Transverse colon (tissue), 4 donors: ENCODE measurements around the gene C1QL2. TPM values are rescaled to one million over a fixed set of nuclear protein-coding genes. Genes with fewer than 3 reads are reported as not detected.

Experiments used
- DNase-seq: peaks from one replicate; pipeline ENCODE4 v3.0.0-alpha.2; 2019
- H3K27ac ChIP-seq, 4 donors: fragments of 200-600 bp; sonication (generic); 2 replicates each; pipeline ENCODE4 v1.5.1; 2016 to 2018; ENCODE audit warnings: inconsistent platforms in 4 of 4
- H3K27me3 ChIP-seq: fragments of 200-600 bp; sonication (generic); 2 replicates; pipeline ENCODE4 v1.5.1; 2017; ENCODE audit warnings: inconsistent platforms
- H3K36me3 ChIP-seq, 4 donors: fragments of 200-600 bp; sonication (generic); 2 replicates each; pipeline ENCODE4 v1.5.1; 2017 to 2019; ENCODE audit warnings: inconsistent platforms in 4 of 4
- H3K4me1 ChIP-seq, 4 donors: fragments of 200-600 bp; sonication (generic); 2 replicates each; pipeline ENCODE4 v1.5.1; 2017 to 2020; ENCODE audit warnings: inconsistent platforms in 4 of 4
- H3K4me3 ChIP-seq, 4 donors: fragments of 200-600 bp; sonication (generic); 1 replicate in 1 of 4; 2 replicates in 3 of 4; pipeline versions ENCODE4 v1.5.1 to v1.6.1; 2017 to 2019; ENCODE audit warnings: inconsistent platforms in 4 of 4
- H3K9me3 ChIP-seq, 2 donors: fragments of 200-600 bp; sonication (generic); 2 replicates each; pipeline ENCODE4 v1.5.1; 2017 to 2019; ENCODE audit warnings: inconsistent platforms in 2 of 2
- EP300 ChIP-seq: sonication (generic); formaldehyde crosslinking; IDR thresholded peaks from one replicate; pipeline ENCODE4 v1.6.1; 2017; ENCODE audit warnings: antibody characterized with exemption, low read depth
- POLR2A ChIP-seq: fragments of 450-650 bp; IDR thresholded peaks from one replicate; pipeline ENCODE4 v1.6.1; 2016; ENCODE audit warnings: antibody characterized with exemption, mild to moderate bottlenecking, moderate library complexity
- POLR2AphosphoS5 ChIP-seq, 3 donors: sonication (generic); formaldehyde crosslinking; IDR thresholded peaks; one replicate each; pipeline ENCODE4 v1.6.1; 2016; ENCODE audit warnings: antibody characterized with exemption in 3 of 3
- WGBS, 2 donors: methylation state at CpG; one replicate each; pipeline ENCODE4 v1.1.5; 2018; ENCODE audit warnings: low coverage in 1 of 2; 5-methylcytosine and 5-hydroxymethylcytosine counted together
- in situ Hi-C, 4 donors: fragments of 200-750 bp; cut with MboI; loops; one replicate each; pipeline versions ENCODE4 v1.15.0 to v1.15.1; 2017; ENCODE audit warnings: low sequenced_read_pairs in 3 of 4, low pct_ligation_motif_present in 1 of 4, low pct_unique_long_range_greater_than_20kb in 1 of 4
- intact Hi-C: fragments of 100-400 bp; cut with DNase I; formaldehyde crosslinking; loops from one replicate; pipeline ENCODE4 v1.15.1; 2023; ENCODE audit warnings: low total_unique reads
- total RNA-seq, 4 donors: library from RNA; depleted of rRNA; stranded (reverse); fragments of >200 nt; gene quantifications; one replicate each; pipeline ENCODE4 v1.1.0, GENCODE V29; 2016
- TF ChIP-seq, protein P1 (sequence below), 5 experiments: fragments of 200-600 bp in 3 of 5; fragments of 450-650 bp in 2 of 5; sonication (generic) in 3 of 5; IDR thresholded peaks; 1 replicate in 2 of 5; 2 replicates in 3 of 5; pipeline ENCODE4 v1.5.1; 2016 to 2017; ENCODE audit warnings: antibody characterized with exemption in 5 of 5, inconsistent platforms in 3 of 5, mild to moderate bottlenecking in 2 of 5, moderate library complexity in 1 of 5

Gene C1QL2
- total RNA-seq = not detected

DNA sequence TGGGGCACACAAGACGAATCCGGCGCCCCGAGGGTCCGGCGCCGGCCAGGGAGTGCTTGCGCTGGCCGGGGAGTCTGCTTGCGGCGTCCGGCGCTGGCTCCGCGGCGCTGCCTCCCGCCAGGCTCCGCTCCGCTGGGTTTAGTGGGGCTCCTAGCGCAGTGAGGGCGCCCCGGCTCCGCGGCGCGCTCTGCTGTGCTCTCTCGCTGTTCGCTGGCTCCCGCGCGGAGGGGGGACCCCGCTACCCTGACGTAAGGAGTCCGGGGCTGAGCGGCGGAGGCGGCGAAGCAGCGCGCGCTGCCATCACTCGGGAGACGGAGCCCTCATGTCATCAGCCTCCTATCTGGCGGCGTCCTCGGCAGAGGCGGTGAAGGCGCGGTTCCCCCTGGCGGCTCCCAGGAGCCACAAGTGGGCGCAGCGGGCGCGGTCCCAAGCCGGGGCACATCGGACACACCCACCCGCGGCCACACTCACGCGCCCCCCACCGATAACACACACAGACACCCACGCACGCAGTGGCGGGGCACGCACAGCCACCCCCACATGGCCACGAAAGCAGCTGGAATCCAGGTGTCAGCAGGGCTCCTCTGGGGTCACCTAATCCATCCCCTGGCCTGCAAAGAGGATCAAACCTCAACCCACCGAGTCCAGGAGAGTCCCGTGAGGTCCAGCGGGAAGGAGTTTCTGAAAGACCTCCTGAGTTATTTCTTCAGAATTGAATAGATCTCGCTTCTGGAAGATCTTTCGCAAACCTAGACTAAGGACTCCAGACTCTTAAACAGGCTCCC is at the start of gene C1QL2:
TSS of gene C1QL2 (minus strand) at position 189 of the 785 bp plus-strand sequence. CDS start 482 bp downstream, outside the sequence.
- no peak within 1 kb of the TSS for H3K4me3 ChIP-seq
- no peaks in the 10 kb centered on the region for H3K9me3 ChIP-seq
- intact Hi-C loops (no loop called here), in situ Hi-C loops (no loop called here)
- no peak within 1 kb of the TSS for H3K27ac ChIP-seq
- H3K27me3 ChIP-seq = peaks cover 85% of the 10 kb centered on the region
- peaks cover 0 to 4% (median 0%) of the 10 kb centered on the region in 4 donors for H3K4me1 ChIP-seq
- WGBS, 2 donors = 29% methylated on average over 13 of the region's 71 CpGs; no CpG with 5 or more reads in 1 of the 2 donors
- H3K36me3 ChIP-seq = no peaks in the 10 kb centered on the region
- no peak for TF ChIP-seq POLR2A
- TF ChIP-seq EP300 = no peak
- TF ChIP-seq, protein P1, sequence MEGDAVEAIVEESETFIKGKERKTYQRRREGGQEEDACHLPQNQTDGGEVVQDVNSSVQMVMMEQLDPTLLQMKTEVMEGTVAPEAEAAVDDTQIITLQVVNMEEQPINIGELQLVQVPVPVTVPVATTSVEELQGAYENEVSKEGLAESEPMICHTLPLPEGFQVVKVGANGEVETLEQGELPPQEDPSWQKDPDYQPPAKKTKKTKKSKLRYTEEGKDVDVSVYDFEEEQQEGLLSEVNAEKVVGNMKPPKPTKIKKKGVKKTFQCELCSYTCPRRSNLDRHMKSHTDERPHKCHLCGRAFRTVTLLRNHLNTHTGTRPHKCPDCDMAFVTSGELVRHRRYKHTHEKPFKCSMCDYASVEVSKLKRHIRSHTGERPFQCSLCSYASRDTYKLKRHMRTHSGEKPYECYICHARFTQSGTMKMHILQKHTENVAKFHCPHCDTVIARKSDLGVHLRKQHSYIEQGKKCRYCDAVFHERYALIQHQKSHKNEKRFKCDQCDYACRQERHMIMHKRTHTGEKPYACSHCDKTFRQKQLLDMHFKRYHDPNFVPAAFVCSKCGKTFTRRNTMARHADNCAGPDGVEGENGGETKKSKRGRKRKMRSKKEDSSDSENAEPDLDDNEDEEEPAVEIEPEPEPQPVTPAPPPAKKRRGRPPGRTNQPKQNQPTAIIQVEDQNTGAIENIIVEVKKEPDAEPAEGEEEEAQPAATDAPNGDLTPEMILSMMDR (IDR thresholded peaks at IDR 0.05) = no peak
- TF ChIP-seq POLR2AphosphoS5 (IDR thresholded peaks at IDR 0.05) = no peak
- DNase-seq = no peak

DNA sequence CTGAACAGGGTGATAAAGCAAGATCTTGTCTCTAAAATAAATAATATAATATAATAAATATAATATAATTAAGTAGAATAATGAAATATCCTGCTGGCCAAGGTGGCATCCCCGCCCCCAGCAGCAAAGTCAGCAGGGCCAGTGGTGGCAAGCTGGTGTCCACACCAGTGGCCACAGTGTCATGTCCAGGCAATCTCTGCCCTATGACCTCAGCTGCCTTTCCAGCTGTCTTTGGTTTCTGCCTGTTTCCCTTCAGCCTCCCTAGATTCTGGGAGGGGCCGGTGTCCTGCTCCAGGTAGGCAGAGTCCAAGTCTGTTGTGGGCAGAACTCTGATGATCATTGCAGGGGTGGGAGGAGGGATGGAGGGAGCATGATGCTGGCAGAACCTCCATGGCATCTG is 48.9 kb upstream of the C1QL2 start:
- DNase-seq = no peak
- Histone ChIP-seq H3K27me3 (peaks cover 4% of the 10 kb centered on the region), H3K27ac (no peak overlapping the region), H3K9me3 (no peaks in the 10 kb centered on the region), H3K4me3 (no peak overlapping the region), H3K4me1 (no peaks in the 10 kb centered on the region), H3K36me3 (no peaks in the 10 kb centered on the region)
- intact Hi-C loops (no loop called here), in situ Hi-C loops (no loop called here)
- 33 to 84% methylated on average over 1 to 2 of the region's 2 CpGs for WGBS, 2 donors
- TF ChIP-seq EP300 (no peak), POLR2AphosphoS5 (IDR thresholded peaks at IDR 0.05) (no peak), POLR2A (no peak)
- TF ChIP-seq, protein P1 (IDR thresholded peaks at IDR 0.05) = no peak

DNA sequence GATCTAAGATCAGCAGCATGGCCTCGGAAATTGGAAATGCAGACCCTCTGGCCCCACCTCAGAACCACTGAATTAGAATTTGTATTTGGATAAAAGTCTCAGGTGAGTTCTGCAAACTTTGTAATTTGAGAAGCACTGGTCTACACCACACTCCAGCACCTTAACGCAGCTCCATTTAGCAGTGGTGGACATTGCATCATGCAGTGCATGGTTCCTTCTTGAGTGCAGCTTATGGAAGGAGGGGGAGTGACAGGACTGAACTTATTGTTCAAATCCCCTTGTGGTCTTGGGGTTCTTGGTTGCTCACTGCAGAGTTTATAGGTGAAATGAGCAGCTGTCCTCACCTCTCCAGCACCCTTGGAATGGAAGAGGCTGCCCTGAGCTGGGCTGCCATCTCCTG is 47.6 kb upstream of the C1QL2 start:
- Histone ChIP-seq H3K4me3 (no peak overlapping the region), H3K27me3 (peaks cover 4% of the 10 kb centered on the region), H3K27ac (no peak overlapping the region), H3K4me1 (no peaks in the 10 kb centered on the region), H3K36me3 (no peaks in the 10 kb centered on the region), H3K9me3 (no peaks in the 10 kb centered on the region)
- intact Hi-C loops = no loop called here
- in situ Hi-C loops = no loop called here
- WGBS, 2 donors = 83 to 91% methylated on average over 1 to 2 of the region's 2 CpGs
- TF ChIP-seq POLR2A (no peak), EP300 (no peak), POLR2AphosphoS5 (IDR thresholded peaks at IDR 0.05) (no peak)
- TF ChIP-seq, protein P1 (IDR thresholded peaks at IDR 0.05) = no peak
- DNase-seq = no peak

DNA sequence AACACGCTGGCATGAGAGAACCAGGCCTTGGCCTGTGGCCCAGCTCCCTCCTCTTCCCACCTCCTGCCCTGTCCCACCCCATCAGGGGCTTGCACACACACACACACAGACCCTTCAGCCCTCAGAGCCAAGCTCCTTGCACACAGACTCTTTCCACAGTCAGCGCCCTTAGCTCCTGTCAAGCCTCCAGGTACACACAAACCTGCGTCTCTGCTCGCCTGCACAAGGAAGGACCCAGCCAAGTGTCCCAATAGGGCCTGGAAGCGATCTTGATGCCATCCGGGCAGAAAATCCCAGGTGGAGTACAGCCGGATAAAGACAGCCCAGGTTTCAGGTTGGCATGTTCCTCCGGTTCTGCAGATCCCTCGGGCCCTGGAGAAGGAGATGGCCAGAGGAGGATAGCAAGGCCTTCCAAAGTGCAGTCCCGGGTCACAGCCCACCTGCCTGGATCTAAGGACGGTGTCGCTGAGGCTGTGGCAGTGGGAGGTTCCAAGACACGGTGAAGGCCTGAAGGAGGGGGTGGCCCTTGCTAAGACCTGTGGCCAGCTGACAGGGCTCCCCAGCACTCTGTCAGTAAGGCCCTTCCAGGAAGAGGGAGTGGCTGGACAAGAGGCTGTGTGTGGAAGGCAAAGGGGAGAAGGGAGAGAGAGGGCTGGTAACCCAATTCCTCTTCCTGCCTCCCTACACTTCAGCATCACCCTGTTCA is 46.6 kb upstream of the C1QL2 start:
- 83% methylated on average over 13 of the region's 13 CpGs; no CpG with 5 or more reads in 1 of the 2 donors for WGBS, 2 donors
- TF ChIP-seq, protein P1 (IDR thresholded peaks at IDR 0.05) = no peak
- no peak for TF ChIP-seq EP300
- TF ChIP-seq POLR2A = no peak
- TF ChIP-seq POLR2AphosphoS5 (IDR thresholded peaks at IDR 0.05) = no peak
- in situ Hi-C loops (no loop called here), intact Hi-C loops (no loop called here)
- Histone ChIP-seq H3K4me3 (no peak overlapping the region), H3K27ac (no peak overlapping the region), H3K9me3 (no peaks in the 10 kb centered on the region), H3K27me3 (peaks cover 4% of the 10 kb centered on the region), H3K4me1 (no peaks in the 10 kb centered on the region), H3K36me3 (no peaks in the 10 kb centered on the region)
- no peak for DNase-seq
